VCaP (cell line): Measurements from ENCODE around the gene PTPRT.

Source experiments
- H3K27ac ChIP-seq: fragments of 450-650 bp; 2 replicates; pipeline ENCODE4 v1.5.1; 2017
- TF ChIP-seq, protein P1 (sequence below): fragments of 450-650 bp; conservative IDR thresholded peaks from 2 replicates; pipeline ENCODE4 v1.5.1; 2017; ENCODE audit warnings: mild to moderate bottlenecking, moderate library complexity

PTPRT gene

DNA sequence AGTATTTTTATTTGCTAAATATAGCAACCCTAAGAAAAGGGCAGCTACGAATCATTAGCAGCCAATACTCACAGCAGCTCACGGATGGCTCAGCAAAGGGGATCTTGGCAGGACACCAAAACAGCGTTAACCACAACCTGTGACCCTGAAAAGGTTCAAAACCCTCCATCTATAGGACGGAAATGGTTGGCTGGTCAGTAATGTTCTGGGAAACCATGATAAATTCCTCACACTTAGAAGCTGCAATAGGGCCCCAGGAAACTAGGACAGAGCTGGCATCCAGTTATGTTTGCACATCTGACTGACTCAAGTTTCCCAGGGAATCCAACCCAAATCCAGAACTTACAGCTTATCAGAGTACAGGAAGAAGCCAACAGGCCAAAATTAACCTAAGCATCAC is 30.9 kb upstream of the PTPRT start:
- no peak overlapping the region for H3K27ac ChIP-seq
- TF ChIP-seq, protein P1, sequence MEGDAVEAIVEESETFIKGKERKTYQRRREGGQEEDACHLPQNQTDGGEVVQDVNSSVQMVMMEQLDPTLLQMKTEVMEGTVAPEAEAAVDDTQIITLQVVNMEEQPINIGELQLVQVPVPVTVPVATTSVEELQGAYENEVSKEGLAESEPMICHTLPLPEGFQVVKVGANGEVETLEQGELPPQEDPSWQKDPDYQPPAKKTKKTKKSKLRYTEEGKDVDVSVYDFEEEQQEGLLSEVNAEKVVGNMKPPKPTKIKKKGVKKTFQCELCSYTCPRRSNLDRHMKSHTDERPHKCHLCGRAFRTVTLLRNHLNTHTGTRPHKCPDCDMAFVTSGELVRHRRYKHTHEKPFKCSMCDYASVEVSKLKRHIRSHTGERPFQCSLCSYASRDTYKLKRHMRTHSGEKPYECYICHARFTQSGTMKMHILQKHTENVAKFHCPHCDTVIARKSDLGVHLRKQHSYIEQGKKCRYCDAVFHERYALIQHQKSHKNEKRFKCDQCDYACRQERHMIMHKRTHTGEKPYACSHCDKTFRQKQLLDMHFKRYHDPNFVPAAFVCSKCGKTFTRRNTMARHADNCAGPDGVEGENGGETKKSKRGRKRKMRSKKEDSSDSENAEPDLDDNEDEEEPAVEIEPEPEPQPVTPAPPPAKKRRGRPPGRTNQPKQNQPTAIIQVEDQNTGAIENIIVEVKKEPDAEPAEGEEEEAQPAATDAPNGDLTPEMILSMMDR = no peak

DNA sequence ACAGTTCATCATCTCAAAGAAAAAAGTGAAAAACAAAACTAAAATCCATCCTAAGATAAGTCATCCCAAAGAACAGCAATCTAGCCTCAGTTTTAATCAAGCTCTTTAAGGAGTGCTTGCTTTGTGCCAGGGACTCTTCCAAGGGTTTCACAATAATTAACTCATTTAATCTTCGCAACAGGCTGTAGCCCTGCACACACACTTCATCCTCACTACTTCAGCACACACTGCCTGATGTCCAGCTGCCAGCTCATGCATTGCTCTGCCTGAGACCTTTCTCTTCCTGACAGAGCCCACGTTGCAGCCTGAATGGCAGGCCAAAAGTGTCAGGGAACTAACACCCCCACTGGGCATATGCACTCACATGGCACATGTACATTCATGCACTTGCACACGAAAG is 21.2 kb upstream of the PTPRT start:
- no peak overlapping the region for H3K27ac ChIP-seq
- TF ChIP-seq, protein P1 = no peak

DNA sequence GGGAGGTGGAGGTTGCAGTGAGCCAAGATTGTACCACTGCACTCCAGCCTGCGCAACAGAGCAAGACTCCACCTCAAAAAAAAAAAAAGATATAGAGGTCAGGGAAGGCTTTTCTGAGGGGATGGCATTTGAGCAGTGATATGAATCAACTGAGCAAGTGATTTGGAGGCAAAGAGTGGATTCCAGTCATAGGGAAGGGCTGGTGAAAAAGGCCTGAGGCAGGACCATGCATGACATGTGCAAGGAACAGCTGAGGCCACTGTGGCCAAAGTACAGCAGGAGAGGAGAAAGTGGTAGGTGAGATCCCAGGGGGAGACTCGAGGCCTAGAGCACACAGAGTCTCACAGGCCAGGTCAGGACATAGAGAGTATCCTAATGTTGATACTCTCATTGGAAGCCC is 20.1 kb upstream of the PTPRT start:
- TF ChIP-seq, protein P1 = no peak
- peak overlapping the region; percentile 36 for H3K27ac ChIP-seq

DNA sequence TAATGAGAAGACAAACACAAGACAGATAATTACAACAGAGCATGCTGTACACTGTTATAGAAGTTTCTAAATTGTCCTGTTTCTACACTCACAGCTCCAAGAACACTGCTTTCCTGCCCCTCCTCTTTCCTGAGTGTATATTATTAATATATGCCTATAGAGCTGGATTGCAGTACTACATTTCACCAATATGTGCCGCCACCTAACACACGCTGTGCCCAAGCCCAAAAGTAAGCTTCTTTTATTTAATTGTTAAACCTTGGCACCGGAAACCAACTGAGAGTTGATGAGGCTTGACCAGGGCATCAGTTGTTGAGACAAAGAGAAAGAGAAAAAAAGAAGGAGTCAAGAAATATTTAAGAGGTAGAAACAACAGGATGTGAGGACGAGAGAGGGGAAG is 16.0 kb upstream of the PTPRT start:
- TF ChIP-seq, protein P1 = no peak

DNA sequence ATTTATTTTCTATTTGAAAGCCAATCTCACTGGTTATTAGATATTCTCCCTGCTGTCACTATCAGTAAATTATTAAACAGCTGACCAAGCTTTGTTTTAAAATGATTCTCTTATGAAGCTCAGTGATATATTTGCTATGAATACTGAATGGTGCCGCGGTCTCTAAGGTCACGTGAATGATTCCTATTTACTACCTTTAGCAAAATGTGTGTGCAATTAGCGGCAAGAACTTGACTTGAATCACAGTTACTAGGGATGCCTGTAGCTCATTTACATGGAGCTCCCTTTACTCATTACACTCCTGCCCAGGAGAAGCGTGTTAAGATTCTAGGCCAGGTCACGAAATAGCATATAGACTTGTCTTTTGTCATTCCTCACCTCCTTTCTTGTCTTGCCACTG is 12.4 kb upstream of the PTPRT start:
- TF ChIP-seq, protein P1 = no peak
- H3K27ac ChIP-seq = no peak overlapping the region

More for the DNA sequence above, 16.0 kb upstream of the PTPRT start:
- no peak overlapping the region for H3K27ac ChIP-seq

DNA sequence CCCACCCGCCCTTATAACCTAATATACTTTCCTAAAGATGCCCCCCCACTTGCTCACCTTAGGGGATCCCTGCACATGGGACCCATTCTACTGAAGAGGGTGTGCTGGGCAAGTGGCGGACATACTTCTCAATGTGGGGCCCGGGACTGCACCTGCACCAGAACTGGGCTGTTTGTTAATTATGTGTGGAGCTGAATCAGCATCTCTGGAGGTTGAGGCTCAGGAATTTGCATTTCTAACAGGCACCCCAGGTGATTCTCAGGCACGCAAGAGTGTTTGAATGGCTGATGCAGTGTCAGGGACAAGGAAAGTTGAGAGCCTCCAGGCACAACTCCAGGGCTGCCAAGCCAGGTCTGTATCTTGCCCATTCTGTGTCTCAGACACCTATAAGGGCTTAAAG is 8.9 kb upstream of the PTPRT start:
- TF ChIP-seq, protein P1 = no peak
- no peak overlapping the region for H3K27ac ChIP-seq

DNA sequence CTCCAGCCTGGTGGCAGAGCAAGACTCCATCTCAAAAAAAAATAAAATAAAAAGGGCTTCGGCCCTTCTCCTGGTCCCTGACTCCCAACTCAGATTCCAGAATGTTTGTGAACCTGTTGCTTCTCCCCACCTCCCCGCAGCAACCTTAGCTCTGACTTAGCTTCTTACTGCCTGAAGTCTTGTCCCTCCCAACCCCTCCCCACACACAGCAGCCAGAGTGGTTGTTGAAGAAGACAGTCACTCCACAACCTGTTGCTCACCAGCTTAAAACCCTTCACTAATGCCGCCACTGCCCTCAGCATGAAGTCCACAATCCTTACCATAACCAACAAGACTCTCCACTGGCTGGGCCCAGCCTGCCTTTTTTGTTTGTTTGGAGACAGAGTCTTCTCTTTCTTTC is 6.5 kb upstream of the PTPRT start:
- TF ChIP-seq, protein P1 = no peak
- H3K27ac ChIP-seq = no peak overlapping the region

DNA sequence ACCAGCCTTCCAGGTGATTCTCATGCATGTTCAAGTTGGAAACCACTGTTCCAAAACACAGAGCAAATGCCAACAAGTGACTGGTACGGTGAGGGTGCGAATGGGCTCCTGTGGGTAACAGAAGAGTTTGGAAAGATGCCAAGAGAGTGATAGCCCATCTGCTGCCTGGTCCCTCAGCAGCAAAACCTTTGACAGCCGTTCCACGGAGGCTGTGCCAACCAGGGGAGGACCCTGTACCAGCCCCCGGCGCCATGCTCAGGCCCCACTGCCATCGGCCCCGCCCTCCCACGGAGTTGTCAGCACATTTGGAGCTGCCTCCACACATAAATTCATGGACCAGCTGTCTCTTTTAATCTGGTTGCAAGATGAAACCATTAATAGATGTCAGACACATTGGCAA is 4.4 kb upstream of the PTPRT start:
- TF ChIP-seq, protein P1 = no peak

More for the DNA sequence above, 4.4 kb upstream of the PTPRT start:
- no peak overlapping the region for H3K27ac ChIP-seq
